ENCODE data around the gene PM20D1.

GRCh38 chr1:205798577-205798976, 51.4 kb downstream of the PM20D1 start:
- TF ChIP-seq POLR2A (IDR thresholded peaks at IDR 0.05; ENCODE audit: extremely low read depth, insufficient read length) (no peak), CTCF (IDR thresholded peaks at IDR 0.05; ENCODE audit: low read depth, low read length) (no peak), MAX (IDR thresholded peaks at IDR 0.05; ENCODE audit: low read depth, low read length) (no peak)

Data from NB4 (cell line).